Smooth muscle cell (in vitro differentiated cells): ENCODE measurements around the gene PRKCA. TPM values are rescaled to one million over a fixed set of nuclear protein-coding genes. Genes with fewer than 3 reads are reported as not detected.

Experiments
- DNase-seq: peaks from one replicate; lab custom pipeline; 2025; ENCODE audit not compliant: unreplicated experiment; lab: John Stamatoyannopoulos, UW
- H2AFZ ChIP-seq: fragments of 200-600 bp; sonication (generic); 2 replicates; pipeline ENCODE4 v1.6.0; 2016; ENCODE audit warnings: antibody characterized with exemption, low read depth, mild to moderate bottlenecking
- H3F3A ChIP-seq: fragments of 200-600 bp; sonication (generic); 2 replicates; pipeline ENCODE4 v1.6.0; 2017; ENCODE audit warnings: antibody characterized with exemption, low read depth
- H3K27ac ChIP-seq: fragments of 200-600 bp; sonication (generic); 2 replicates; pipeline ENCODE4 v1.5.1; 2016; ENCODE audit warnings: low read depth, mild to moderate bottlenecking
- H3K27me3 ChIP-seq: fragments of 200-600 bp; sonication (generic); 2 replicates; pipeline ENCODE4 v1.6.1; 2016; ENCODE audit warnings: low read depth, mild to moderate bottlenecking
- H3K36me3 ChIP-seq: fragments of 200-600 bp; sonication (generic); 2 replicates; pipeline ENCODE4 v1.5.1; 2016; ENCODE audit warnings: low read depth
- H3K4me1 ChIP-seq: fragments of 200-600 bp; sonication (generic); 2 replicates; pipeline ENCODE4 v1.5.1; 2016; ENCODE audit warnings: low read depth
- H3K4me2 ChIP-seq: fragments of 200-600 bp; sonication (generic); 2 replicates; pipeline ENCODE4 v1.6.0; 2016; ENCODE audit warnings: mild to moderate bottlenecking
- H3K4me3 ChIP-seq: fragments of 200-600 bp; sonication (generic); 2 replicates; pipeline ENCODE4 v1.5.1; 2016; ENCODE audit warnings: mild to moderate bottlenecking
- H3K79me2 ChIP-seq: fragments of 200-600 bp; sonication (generic); 2 replicates; pipeline ENCODE4 v1.6.0; 2016; ENCODE audit warnings: low read depth, mild to moderate bottlenecking
- H3K9ac ChIP-seq: fragments of 200-600 bp; sonication (generic); 2 replicates; pipeline ENCODE4 v1.6.0; 2016; ENCODE audit warnings: low read depth
- H3K9me3 ChIP-seq: fragments of 200-600 bp; sonication (generic); replicated peaks from 2 replicates; pipeline ENCODE4 v1.5.1; 2016; ENCODE audit warnings: low read depth
- H4K20me1 ChIP-seq: fragments of 200-600 bp; sonication (generic); 2 replicates; pipeline ENCODE4 v1.6.0; 2016; ENCODE audit warnings: low read depth
- WGBS: methylation state at CpG from one replicate; pipeline ENCODE4 v1.1.7; 2016; ENCODE audit warnings: low lambda C conversion rate; 5-methylcytosine and 5-hydroxymethylcytosine counted together
- polyA plus RNA-seq: library from polyadenylated mRNA; unstranded; fragments of >200 nt; fragmentation: Nextera tagmentation; extraction: Ambion mirVana; gene quantifications from 2 replicates; pipeline ENCODE4 v1.2.1, GENCODE V29; 2016
- total RNA-seq: library from RNA; depleted of rRNA; stranded (reverse); fragments of >200 nt; gene quantifications from 2 replicates; pipeline ENCODE4 v1.2.3, GENCODE V29; 2014
- TF ChIP-seq, protein P1 (sequence below): fragments of 200-600 bp; sonication (generic); IDR thresholded peaks from 2 replicates; pipeline ENCODE4 v1.5.1; 2017; ENCODE audit warnings: borderline replicate concordance, mild to moderate bottlenecking, antibody characterized with exemption; ENCODE audit not compliant: insufficient read depth, poor library complexity, severe bottlenecking

Gene PRKCA
- total and polyA plus RNA-seq, 2 experiments from 2014 or later: 0.78 to 7.1 TPM

DNA sequence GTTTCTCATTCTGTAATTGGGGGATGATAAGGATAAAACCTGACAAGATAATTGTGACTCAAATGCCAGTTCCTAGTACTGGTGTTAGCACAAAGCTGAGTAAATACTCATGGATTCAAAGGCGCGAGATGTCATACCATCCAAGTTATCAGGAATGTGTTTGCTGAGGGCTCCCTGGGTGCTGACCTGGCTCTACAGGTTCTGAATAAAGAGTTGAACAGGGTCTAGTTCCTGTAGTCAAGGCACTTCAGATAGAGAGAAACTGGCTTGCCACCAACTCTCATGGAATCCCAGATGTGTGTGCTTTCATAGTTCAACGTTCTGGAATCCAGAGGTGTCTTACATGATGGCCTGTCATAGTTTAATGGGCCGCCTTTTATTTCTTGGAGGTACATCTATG, 141.6 kb downstream of the PRKCA start:
- H4K20me1 ChIP-seq: no peaks in the 10 kb centered on the region
- no peak overlapping the region for H2AFZ ChIP-seq
- no peaks in the 10 kb centered on the region for H3K4me1 ChIP-seq
- no peak overlapping the region for H3K4me2 ChIP-seq
- no peak for DNase-seq
- no peaks in the 10 kb centered on the region for H3K79me2 ChIP-seq
- TF ChIP-seq, protein P1, sequence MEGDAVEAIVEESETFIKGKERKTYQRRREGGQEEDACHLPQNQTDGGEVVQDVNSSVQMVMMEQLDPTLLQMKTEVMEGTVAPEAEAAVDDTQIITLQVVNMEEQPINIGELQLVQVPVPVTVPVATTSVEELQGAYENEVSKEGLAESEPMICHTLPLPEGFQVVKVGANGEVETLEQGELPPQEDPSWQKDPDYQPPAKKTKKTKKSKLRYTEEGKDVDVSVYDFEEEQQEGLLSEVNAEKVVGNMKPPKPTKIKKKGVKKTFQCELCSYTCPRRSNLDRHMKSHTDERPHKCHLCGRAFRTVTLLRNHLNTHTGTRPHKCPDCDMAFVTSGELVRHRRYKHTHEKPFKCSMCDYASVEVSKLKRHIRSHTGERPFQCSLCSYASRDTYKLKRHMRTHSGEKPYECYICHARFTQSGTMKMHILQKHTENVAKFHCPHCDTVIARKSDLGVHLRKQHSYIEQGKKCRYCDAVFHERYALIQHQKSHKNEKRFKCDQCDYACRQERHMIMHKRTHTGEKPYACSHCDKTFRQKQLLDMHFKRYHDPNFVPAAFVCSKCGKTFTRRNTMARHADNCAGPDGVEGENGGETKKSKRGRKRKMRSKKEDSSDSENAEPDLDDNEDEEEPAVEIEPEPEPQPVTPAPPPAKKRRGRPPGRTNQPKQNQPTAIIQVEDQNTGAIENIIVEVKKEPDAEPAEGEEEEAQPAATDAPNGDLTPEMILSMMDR: no peak
- no peak overlapping the region for H3K9ac ChIP-seq
- no peaks in the 10 kb centered on the region for H3K9me3 ChIP-seq
- no peak overlapping the region for H3K4me3 ChIP-seq
- no peaks in the 10 kb centered on the region for H3F3A ChIP-seq
- WGBS: 93% methylated on average over 4 of the region's 4 CpGs
- no peaks in the 10 kb centered on the region for H3K27me3 ChIP-seq
- no peak overlapping the region for H3K27ac ChIP-seq
- no peaks in the 10 kb centered on the region for H3K36me3 ChIP-seq

DNA sequence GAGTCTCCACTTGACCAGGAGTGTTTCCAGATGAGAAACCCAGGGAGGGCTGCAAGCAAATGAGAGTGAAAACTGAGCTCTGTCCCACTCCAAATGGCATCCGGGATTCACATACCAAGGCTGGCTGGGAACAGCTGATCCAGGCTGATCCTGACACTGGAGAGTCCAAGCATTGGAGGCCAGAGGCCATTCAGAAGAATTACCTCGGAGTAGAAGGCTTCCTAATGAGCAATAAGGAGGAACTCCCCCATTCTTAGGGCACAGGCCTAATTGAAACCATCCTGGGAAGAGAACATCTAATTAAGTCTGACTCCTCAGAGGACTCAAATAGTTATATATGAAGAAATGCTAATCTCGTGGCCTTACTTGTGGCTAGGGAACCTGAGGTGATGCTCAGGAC, 142.8 kb downstream of the PRKCA start:
- Histone ChIP-seq H3K9me3 (no peaks in the 10 kb centered on the region), H3K36me3 (no peaks in the 10 kb centered on the region), H3K4me2 (no peak overlapping the region), H2AFZ (no peak overlapping the region), H3K27me3 (no peaks in the 10 kb centered on the region), H4K20me1 (no peaks in the 10 kb centered on the region), H3F3A (no peaks in the 10 kb centered on the region), H3K9ac (no peak overlapping the region), H3K4me1 (no peaks in the 10 kb centered on the region), H3K27ac (no peak overlapping the region), H3K4me3 (no peak overlapping the region), H3K79me2 (no peaks in the 10 kb centered on the region)
- no peak for DNase-seq
- TF ChIP-seq, protein P1: no peak
- 81% methylated on average over 3 of the region's 3 CpGs for WGBS

DNA sequence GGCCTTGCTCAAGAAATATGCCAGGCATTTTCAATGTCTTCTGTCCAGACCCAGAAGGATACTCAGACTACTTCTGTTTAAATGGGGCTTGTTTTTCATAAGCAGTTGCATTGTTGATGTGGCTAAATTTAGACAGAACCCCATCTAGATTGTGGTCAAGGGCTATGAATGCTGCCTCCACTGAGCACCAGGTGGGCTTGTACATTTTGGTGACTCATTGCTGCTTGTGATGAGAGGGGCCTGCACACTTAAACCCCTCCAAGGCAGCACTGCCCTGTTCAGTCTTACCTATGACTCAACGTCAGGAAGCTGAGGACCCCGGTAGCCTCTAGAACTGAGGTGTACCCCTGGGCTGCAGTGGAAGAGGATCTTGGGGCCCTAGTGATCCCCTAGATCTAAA, 144.0 kb downstream of the PRKCA start:
- no peak overlapping the region for H3K27ac ChIP-seq
- 87% methylated on average over 2 of the region's 2 CpGs for WGBS
- H4K20me1 ChIP-seq: no peaks in the 10 kb centered on the region
- H3F3A ChIP-seq: no peaks in the 10 kb centered on the region
- H3K36me3 ChIP-seq: no peaks in the 10 kb centered on the region
- no peak overlapping the region for H2AFZ ChIP-seq
- H3K9ac ChIP-seq: no peak overlapping the region
- H3K27me3 ChIP-seq: no peaks in the 10 kb centered on the region
- H3K4me3 ChIP-seq: no peak overlapping the region
- no peaks in the 10 kb centered on the region for H3K4me1 ChIP-seq
- H3K4me2 ChIP-seq: no peak overlapping the region
- H3K79me2 ChIP-seq: no peaks in the 10 kb centered on the region
- no peaks in the 10 kb centered on the region for H3K9me3 ChIP-seq
- no peak for DNase-seq
- TF ChIP-seq, protein P1: no peak

DNA sequence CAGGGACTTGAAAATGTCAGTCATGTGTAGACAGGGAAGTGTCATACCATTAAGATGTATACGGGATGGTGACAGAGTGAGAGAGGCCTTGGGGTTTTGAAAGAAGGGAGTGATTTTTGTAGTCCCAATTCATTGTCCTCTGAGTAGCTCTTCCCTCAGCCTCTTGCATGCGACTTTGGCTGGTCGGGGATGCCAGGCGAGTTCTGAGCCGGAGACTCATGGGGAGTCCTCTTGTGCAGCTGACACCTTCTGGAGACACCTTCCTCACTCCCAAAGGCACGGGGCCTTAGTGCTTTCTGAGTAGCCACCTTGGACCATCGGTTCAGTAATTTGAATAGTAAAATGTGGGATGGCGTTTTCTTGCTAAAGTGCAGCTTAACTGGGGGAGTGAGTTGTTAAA, 144.7 kb downstream of the PRKCA start:
- Histone ChIP-seq H3K79me2 (no peaks in the 10 kb centered on the region), H4K20me1 (no peaks in the 10 kb centered on the region), H3K4me3 (no peak overlapping the region), H3K4me2 (no peak overlapping the region), H3K36me3 (no peaks in the 10 kb centered on the region), H3K4me1 (no peaks in the 10 kb centered on the region), H3F3A (no peaks in the 10 kb centered on the region), H3K9ac (no peak overlapping the region), H2AFZ (no peak overlapping the region), H3K27me3 (no peaks in the 10 kb centered on the region), H3K9me3 (no peaks in the 10 kb centered on the region), H3K27ac (no peak overlapping the region)
- 95% methylated on average over 8 of the region's 8 CpGs for WGBS
- DNase-seq: no peak
- TF ChIP-seq, protein P1: no peak
